Activated CD4-positive, CD25-positive, alpha-beta regulatory T cell treated with anti-CD3 and anti-CD28 coated beads, Interleukin-2, amount 50 U/mL, for 16 hours (primary cell): Measurements from ENCODE around the gene HAT1.
"Not testable (repeated sequence)": the region's sequence is repeated elsewhere in the genome, so short reads cannot be mapped to it uniquely, and the experiment has no call there.

Experiments used
- DNase-seq: peaks from one replicate; pipeline ENCODE4 v3.0.0-alpha.2; 2020; ENCODE audit warnings: low read depth, low spot score

The HAT1 gene, protein sequence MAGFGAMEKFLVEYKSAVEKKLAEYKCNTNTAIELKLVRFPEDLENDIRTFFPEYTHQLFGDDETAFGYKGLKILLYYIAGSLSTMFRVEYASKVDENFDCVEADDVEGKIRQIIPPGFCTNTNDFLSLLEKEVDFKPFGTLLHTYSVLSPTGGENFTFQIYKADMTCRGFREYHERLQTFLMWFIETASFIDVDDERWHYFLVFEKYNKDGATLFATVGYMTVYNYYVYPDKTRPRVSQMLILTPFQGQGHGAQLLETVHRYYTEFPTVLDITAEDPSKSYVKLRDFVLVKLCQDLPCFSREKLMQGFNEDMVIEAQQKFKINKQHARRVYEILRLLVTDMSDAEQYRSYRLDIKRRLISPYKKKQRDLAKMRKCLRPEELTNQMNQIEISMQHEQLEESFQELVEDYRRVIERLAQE

DNA sequence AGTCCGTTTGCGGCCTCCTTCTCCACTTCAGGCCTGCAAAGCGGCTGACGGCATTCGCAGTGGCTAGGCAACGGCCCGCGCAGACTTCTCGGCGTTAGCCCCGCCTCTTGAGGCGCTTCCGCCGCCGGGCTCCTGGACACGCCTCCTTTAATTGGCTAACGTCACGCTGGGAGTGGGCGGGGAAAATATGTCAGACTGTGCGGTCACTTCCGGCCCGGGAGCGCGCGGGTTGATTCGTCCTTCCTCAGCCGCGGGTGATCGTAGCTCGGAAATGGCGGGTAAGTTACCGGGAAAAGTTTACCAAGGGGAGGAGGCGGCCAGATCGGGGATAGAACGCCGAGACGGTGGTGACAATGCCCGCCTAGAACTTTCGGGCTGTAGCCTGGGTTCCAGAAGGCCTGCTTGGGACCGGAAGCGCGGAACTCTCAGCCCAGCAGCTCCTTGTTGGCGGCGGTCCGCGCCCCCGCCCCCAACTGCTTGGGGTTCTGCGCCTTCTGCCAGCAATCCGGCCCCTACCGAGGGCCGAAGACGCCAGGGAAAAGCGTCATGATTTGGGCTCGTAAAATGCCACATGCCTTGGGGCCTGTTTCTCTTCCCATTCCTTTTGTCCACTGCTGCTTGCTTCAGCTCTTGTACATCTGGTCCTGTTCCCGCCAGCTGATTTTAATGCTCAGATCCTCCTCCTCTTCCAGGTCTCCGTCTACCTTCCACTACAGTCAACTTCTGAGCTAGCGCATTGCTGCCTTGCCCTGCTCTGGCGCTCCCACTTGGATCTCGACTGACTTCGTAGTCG is at the start of gene HAT1:
Gene HAT1, plus strand, starts transcription at position 232 of the 793 bp plus-strand sequence. Its CDS starts 40 bp downstream, at position 272.
- peak; percentile 95 for DNase-seq

DNA sequence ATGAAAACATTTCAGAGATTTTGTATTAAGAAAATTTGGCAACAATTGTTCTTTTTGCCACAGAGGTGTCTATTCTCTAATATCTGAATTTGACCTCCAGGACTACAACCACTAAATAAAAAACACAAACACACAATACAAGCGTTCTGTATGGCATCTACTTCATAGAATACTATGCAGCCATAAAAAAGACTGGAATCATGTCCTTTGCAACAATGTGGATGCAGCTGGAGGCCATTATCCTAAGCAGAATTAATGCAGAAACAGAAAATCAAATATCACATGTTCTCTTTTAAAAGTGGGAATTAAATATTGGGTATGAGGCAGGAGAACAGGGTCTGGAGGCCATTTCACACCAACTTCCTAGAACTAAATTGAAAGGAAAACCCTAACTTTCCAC is 47.7 kb upstream of the HAT1 start:
- DNase-seq: no peak

DNA sequence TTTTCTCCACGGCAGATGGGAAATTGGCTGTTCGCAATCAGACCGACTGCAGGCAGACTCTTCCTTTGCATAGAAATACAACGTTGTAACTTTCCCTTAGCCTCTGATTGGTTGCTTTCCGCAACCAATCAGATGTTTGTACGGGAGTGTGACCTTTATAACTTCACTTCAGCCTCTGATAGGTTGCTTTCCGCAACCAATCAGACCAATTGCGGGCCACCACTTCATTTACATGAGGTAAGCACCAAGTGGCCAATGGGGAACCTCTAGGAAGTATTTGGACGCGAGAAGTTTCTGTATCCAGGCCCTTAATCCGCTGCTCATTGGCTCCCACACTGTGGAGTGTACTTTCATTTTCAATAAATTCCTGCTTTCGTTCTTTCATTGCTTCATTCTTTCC is 47.3 kb upstream of the HAT1 start:
- no peak for DNase-seq

DNA sequence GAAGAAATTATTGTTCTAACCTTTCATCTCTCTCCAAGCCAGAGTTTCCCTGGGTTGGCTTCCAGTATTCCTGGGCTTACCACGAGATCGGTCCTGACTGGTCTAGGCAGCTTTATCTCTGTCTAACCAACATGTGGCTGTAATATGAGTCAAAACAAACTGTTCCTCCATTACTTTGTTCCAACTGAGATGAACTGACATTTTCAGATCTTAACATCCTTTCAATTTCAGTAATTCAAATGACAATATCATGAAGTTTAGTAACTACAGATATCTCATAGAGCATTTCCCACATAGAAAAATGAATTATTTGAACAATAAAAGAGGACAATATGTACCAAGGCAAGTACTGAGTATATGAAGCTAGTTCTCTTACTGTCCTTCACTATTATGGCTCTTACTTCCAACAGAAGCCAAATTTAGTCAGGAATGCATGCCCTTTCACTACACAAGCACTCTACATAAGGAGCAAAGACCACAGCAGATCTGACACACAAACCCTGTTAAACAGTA is 43.7 kb upstream of the HAT1 start:
- no peak for DNase-seq

DNA sequence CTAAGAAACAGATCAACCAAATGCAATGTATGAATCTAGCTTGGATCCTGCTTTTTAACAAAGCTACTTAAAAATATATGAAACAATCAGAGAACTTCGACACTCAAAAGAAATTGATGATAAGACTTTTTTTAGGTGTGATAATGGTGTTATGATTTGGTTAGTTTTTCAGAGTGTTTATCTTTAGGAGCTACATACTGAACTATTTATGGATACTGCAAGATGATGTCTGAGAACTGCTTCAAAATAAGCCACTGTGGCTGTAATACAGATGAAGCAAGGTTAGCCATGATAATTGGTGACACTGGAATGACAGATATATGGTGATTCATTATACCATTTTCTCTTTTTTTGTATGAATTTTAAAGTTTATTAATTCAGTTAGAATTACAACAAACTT is 42.4 kb upstream of the HAT1 start:
- DNase-seq: no peak

DNA sequence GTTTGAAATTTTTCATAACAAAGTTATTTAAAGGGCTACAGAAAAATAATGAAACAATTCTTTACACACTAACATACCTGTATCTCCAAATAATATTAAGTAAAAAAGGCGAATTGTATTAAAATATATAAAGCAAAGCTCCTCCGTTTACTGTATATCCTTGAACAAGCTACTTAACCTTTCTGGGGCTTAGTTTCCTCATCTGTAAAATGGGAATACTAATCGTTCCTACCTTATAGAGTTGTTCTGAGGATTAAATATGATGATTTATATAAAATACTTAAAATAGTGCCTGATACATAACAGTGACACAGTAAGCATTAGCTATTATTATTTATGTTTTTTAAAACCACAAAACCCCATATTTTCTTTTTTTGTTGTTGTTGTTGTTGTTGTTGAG is 41.5 kb upstream of the HAT1 start:
- DNase-seq: no peak

DNA sequence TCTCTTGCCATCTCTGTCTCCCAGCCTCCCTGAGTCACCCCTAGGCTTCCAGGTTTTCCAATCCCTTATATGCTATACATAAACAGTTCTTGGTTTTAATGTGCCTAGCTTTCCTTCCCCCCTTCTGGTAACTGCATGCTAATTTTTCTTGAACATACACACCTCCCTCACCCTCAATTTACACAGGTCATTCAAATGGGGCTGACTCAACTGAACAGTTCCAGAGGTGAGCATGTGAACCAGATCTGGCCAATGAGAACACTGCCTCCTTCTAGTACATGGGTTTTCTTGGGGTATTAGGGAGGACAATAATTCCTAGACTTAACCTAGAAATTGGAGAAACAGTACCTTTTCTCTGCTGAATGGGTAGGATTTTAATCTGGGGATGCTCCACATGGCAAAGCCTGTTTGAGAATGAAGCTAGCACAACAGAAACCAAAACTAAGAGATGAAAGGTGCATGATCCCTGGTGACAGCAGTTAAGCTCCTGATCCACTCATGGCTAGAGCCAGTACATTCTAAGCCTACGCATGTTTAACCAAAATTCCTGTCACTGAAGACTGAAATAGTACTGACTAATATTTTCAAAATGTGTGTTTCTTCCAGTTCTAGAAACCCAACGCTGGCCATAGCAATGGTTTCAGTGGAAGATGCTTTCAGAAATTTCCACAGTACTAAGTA is 40.0 kb upstream of the HAT1 start:
- no peak for DNase-seq

DNA sequence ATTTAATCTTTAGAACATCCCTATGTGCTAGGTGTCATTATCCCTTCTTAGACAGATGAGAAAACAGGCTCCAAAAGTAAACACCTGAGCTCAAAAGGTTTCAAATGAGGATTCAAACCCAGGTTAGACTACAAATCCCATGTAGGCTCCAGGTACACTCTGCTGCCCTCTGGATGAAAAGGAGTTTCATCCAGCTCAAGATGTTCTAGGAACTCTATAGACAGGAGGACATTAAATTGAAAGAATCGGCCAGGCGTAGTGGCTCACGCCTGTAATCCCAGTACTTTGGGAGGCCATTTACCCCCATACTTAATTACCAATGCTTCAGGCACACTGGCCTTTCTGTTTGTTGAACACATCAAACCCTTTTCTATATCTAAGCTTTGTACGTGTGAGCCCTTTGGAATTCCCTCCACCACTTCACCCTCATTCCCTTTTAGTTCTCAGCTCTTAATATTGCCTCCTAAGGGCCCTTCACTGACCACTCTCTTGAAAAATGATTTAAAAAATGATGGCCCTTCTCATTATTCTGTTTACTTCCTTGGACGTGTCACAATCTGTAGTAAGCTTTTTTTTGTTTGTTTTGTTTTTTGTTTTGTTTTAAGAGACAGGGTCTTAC is 38.9 kb upstream of the HAT1 start:
- DNase-seq: no peak

DNA sequence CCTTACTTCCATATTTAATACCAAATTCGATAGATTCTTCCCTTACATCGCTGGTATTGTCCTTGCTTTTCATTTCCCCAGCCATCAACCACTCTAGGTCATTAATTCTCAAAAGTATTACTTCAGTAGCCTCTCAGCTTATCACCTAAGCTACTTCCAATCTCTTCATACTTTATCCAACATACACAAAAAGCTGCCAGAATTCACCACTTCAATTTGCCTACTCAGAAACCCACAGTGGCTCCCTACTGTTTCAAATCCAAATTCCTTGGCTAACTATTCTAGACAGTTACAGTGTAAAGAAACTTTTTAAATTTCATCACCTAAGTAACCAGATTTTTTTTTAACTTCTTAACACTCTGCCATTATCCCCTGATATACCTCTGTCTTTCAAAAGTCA is 32.9 kb upstream of the HAT1 start:
- DNase-seq: no peak

DNA sequence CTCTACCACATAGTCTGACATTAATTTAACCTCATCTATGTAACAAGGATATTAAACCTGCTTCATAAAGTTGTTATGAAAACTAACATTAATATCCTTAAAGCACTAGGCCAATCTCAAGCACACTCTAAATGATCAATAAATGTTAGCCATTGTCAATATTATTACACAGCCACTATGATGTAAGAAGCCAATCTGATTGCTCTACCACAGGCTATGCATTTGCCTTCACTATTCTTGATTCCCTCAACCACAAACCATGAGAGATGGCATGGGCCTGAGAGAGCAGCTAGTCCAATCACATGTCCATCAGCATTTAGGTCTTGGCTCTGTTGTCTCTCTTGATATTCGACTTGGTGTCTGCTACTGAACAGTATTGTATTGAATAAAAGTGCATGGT is 32.5 kb upstream of the HAT1 start:
- DNase-seq: no peak

DNA sequence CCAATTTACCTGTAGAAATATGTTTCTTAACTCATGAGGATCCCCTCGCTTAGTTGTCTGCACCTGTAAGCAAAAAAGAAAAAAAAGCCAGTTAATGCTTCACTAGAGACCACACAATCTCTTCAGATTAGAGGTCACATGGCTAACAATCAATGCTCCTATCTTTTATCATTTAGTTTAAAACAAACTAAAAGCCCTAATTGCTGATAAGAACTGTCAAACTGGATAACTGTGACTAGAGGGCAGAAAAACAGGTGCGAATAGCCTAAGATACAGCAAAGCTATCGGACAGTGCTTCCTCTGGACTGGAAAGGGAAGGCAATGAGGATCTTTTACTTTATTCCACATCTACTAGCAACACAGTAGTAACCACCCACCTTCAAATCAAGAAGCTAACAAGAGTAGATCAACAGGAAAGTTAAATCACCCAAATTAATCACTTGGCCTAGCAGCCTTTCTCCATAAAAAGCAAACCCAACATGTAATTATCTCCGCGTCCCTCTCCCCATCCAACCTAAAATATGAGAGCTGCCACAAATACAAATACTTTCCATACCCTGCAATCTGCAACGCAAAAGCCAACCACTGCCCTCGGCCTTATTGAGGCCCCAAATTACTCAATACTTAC is 29.0 kb upstream of the HAT1 start:
- no peak for DNase-seq

DNA sequence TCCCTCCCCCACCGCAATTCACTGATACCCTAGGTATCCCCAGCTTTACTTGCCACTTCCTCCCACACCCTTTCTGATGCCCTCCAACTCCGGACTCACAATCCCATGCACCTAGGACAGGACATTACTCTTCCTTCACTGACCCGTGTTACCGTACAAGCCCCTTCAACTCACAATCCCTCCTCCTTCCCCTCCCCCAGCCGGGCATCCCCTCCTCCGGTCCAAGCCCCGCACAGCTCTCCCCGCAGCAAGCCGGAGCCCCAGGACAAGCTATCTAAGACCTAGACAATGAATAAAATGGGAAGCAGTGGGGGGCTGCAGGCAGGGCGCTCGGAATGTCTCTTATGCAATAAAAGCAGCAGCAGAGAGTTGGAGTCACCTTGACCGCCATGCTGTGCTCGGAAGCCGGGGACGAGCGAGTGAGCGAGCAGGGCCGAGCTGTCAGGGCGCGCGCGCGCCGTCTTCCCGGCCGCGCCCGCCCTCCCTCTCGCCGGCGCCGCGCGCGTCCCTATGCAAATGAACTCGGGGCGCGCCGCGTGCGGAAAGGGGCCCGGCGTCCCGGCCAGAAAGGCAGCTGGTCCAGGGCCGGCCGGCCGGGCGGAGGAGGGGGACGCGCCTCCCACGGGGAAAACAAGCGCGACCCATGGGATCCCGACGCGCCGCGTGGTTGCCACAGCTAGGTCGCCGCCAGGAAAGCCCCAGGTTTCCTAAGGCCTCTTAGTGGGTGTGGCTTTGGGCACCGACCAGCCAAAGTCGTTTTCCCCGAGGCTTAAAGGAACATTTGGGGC is 28.2 kb upstream of the HAT1 start, which contains the start of gene SLC25A12:
Gene SLC25A12, minus strand, starts transcription at position 421 of the 788 bp plus-strand sequence. Its CDS starts 30 bp downstream, at position 391.
- peak; percentile 46 for DNase-seq

DNA sequence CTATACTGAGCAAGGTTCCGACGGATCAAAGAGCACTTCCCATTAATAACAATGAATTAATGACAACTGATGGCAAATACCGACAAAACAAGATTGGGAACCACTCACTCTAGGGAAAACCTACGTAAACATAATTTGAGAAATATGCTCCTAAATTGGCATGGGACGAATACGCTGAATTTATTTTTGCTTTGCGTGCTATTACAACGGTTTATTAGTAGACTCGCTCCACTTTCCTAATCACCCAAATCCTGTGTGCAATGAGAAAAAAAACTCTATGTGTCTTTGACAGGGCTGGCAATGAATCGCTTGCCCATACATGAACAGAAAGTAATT is 27.7 kb upstream of the HAT1 start:
- DNase-seq: no peak

DNA sequence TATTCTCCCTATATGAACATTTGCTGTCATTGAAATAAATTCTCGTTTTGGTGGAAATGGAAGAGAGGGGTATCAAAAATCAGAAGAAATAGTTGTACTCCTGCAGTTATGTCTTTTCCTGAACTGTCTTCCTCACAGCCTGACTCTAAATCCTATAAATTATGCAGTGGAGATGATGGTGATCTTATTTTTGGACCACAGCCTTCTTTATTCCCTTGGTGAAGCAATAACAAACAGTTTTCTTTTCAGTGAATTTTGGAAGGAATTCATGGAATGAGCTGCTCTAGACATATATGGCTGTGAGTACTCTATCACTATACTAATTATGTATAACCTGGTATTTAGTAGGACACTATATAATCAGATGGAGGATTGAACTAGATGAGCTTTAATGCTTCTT is 26.5 kb upstream of the HAT1 start:
- DNase-seq: no peak

DNA sequence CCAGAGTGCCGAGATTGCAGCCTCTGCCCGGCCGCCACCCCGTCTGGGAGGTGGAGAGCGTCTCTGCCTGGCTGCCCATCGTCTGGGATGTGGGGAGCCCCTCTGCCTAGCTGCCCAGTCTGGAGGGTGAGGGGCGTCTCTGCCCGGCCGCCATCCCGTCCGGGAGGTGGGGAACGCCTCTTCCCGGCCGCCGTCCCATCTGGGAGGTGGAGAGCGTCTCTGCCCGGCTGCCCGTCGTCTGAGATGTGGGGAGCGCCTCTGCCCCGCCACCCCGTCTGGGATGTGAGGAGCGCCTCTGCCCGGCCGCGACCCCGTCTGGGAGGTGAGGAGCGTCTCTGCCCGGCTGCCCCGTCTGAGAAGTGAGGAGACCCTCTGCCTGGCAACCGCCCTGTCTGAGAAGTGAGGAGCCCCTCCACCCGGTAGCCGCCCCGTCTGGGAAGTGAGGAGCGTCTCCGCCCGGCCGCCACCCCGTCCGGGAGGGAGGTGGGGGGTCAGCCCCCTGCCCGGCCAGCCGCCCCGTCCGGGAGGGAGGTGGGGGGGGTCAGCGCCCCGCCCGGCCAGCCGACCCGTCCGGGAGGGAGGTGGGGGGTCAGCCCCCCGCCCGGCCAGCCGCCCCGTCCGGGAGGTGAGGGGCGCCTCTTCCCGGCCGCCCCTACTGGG is 22.5 kb upstream of the HAT1 start:
- not testable (repeated sequence) for DNase-seq

DNA sequence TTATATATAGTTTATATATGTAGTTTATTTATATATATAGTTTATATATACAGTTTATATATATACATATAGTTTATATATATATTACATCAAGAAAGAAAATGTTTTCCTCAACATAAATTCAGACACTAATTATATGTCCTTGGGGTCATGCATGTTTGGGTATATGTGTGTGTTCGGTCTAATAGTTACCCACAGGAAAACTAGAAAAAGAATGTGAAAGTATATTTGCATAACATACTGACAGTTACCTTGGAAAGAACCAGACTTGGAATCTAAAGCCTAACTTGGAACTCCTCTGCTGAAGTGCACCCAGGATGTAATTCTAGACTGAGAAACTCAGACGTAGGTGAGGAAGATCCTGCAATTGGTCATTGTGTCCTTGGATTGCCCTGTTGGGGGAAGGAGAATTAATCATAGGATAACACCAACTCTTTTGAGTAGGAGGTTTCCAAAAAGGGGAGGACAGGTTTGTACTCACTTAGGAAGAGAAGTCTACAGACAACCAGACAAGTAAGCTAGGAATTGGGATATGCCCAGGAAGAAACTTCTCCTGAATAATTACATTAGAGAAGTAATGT is 19.3 kb upstream of the HAT1 start:
- DNase-seq: no peak

DNA sequence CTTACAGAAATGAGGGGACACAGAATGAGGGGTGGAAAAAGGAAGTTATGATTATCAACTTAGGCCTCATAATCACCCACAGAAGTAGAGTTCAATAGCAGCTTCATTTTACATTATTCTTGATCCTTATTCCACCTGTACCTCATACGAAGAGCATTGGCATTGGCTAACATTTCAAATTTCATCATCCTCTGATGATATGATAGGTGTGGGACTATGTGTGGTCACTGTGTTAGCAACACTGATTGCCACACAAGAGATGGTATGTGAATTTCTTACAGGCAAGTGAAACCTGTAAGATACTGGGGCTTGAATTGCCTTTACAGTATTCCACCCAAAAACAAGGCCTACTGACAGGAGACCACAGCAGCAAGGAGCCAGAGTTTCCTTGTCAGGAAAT is 14.0 kb upstream of the HAT1 start:
- DNase-seq: no peak

DNA sequence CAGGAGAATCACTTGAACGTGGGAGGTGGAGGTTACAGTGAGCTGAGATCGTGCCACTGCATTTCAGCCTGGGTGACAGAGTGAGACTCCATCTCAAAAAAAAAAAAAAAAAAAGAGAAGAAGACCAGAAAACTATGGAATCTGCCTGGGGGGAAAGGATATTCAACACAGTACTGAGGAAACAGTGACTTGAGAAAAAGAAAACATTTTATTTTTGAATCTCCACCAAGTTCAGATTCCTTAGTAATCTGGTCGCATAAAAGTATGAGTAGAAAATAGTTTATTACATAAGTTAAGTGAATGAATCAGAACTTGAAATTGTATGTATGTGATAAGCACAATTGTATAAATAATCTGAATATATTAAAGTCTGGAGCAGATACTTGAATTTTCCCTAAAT is 13.0 kb upstream of the HAT1 start:
- DNase-seq: no peak

DNA sequence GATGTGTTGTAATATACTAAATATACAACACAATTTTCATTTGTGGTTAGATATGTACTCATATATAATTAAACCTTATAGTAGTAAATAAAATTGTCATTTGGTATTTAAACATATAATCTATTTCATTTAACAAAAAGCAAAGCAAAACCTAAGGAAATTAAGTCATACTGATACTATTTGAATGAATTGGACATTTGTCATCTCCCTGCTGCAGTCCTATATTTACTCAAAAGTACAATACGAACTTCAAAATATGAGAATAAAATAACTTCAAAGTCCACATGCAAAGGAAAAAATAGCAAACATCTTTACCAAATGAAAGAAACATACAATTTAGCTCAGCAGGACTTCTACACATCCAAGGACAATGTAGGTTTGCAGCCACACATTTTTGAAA is 11.8 kb upstream of the HAT1 start:
- no peak for DNase-seq

DNA sequence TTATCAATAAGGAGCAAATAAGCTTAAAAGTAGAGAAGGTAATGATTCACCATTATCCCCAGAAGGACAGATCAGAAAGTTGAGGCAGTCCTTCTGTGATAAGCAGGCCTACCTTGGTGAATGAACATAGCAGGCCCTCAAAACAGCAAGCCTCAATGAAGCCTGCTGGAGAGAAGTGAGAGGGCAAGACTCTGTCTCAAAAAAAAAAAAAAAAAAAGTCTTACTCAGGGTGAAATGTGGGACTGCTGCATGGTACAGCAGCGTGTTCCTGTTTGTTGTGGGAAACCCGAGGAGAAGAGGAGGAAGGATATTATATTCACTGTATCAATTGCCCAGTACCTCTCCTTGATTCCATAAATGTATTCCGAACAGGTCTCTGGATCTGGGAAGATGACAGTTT is 8.7 kb upstream of the HAT1 start:
- no peak for DNase-seq
